Right renal pelvis (tissue), 4 donors: ENCODE data around the gene IFITM2. TPM values are rescaled to one million over a fixed set of nuclear protein-coding genes. Genes with fewer than 3 reads are reported as not detected.
"Not testable (repeated sequence)": the region's sequence is repeated elsewhere in the genome, so short reads cannot be mapped to it uniquely, and the experiment has no call there.

ENCODE experiments used
- DNase-seq, 4 donors: peaks; one replicate each; pipeline ENCODE4 v3.0.0-alpha.2; 2013; ENCODE audit warnings: low read depth in 4 of 4, low spot score in 3 of 4, missing footprints in 1 of 4
- polyA plus RNA-seq, 4 donors: library from polyadenylated mRNA; unstranded; fragments of 120-200 nt; gene quantifications; one replicate each; pipeline ENCODE4 v1.2.1, GENCODE V29; 2013; ENCODE audit not compliant: insufficient read length in 4 of 4

IFITM2 gene
- 100 to 1,000 TPM; 194 to 242 (median 224) TPM for polyA plus RNA-seq

DNA sequence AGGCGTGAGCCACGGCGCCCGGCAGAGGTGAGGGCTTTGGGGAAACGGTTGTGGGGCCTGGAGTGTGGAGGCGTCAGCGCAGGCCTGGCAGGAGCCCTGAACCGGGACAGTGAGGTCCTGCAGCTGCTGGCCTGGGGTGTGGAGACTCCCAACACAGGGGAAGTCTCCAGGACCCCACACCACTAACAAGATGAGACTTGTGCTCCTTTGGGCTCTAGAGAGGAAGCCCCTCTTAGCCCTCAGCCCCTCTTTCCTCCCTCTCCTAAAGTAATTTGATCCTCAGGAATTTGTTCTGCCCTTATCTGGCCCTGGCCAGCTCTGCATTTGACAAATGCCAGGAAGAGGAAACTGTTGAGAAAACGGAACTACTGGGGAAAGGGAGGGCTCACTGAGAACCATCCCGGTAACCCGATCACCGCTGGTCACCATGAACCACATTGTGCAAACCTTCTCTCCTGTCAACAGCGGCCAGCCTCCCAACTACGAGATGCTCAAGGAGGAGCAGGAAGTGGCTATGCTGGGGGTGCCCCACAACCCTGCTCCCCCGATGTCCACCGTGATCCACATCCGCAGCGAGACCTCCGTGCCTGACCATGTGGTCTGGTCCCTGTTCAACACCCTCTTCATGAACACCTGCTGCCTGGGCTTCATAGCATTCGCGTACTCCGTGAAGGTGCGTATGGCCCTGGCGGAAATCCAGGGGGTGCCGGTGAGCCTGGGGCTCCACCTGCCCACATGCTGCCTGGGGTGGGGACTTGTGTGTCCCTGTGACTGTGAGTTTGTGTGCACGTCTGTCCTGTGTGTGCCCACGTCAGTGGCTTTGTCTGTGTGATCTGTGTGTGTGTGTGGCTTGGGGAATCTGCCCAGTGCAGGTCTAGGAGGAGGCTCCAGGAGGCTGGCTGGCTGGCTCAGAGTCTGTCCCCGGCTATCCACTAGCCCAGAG, at the start of gene IFITM2:
Gene IFITM2, plus strand, starts transcription at position 51 of the 943 bp plus-strand sequence. Its CDS starts 377 bp downstream, at position 428.
- peak in 2 of 4 donors; percentile 70 to 80 for DNase-seq

DNA sequence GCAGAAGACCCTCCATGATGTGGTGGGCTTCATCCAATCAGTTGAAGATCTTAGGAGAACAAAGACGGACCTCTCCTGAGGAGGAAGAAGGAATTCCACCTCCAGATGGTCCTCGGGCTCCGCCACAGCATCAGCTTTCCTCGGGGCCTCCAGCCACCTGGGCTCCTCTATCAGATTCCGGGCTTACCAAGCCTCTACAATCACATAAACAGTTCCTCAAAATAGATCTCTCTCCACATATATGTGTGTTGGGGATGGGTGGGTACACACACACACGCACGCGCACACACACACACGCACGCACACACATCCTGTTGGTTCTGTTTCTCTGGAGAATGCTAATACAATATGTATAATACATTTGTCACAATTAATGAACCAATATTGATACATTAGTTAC, 48.2 kb upstream of the IFITM2 start:
- no peak for DNase-seq

DNA sequence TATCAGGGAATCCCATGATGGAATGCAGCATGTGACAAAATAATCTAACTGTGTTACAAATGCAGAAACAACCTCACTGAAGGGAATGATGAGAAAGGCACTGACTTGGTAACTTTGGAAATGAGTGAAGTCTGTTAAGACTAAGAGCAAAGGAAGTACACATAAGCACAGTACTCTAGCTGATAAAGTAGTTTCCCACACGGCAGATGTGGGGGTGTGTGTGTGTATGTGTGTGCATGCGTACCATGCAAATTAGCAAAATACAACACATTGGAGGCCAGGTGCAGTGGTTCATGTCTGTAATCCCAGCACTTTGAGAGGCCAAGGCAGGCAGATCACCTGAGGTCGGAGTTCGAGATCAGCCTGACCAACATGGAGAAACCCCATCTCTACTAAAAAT, 46.0 kb upstream of the IFITM2 start:
- DNase-seq = no peak

DNA sequence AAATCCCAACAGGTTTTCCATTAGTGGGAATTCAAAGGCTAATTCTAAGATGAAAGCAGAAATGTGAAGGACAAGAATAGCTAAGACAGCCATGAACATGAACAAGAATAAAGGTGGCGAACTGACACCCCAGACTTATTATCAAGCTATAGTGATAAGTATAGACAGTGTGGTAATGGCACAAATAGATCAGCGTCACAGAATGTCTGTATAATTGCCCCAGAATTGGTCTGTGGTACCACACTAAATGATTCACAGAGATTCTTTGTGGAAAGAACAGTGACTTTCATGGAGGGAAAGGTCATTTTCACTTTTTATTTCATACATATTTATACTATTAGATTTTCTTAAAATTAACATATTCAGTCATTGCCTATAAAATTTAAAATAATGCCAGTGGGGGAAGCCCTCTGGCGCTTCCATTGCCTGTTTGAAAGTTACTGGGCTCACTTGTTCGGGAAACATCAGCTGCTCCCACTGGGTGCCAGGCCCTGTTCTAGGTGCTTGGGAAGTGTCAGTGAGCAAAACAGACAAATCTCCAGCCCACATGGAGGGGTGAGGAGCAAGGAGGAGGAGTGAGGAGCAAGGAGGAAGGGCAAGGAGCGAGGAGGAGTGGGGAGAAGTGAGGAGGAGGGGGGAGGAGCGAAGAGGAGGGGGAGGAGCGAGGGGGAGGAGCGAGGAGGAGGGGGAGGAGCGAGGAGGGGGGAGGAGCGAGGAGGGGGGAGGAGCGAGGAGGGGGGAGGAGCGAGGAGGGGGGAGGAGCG, 40.8 kb upstream of the IFITM2 start:
- no peak for DNase-seq

DNA sequence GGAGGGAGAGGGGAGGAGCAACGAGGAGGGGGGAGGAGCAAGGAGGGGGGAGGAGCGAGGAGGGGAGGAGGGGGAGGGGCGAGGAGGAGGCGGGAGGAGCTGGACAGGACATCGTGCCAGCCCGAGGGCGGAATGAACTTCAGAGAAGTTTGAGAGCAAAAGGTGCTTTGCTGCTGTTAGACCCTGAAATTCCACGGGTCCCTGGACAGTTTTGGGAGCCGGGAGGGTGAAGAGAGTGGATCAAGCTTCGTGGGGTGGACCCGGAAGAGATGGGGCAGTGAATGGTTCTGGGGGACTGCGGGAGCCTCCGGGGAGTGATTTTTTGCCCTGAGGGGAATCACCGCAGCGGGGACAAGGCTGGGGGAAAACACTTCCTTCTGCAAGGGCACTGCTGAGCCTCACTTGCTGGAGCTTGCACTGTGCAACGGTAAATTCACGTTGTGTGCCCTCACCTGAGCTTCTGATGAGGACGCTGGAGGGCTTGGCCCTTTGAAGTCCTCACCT, 40.1 kb upstream of the IFITM2 start:
- DNase-seq = no peak

GRCh38 chr11:268716-269145, 38.9 kb upstream of the IFITM2 start:
- not testable (repeated sequence) for DNase-seq

- no peak for DNase-seq
Observed at GRCh38 chr11:269146-269890, 38.3 kb upstream of the IFITM2 start.

DNA sequence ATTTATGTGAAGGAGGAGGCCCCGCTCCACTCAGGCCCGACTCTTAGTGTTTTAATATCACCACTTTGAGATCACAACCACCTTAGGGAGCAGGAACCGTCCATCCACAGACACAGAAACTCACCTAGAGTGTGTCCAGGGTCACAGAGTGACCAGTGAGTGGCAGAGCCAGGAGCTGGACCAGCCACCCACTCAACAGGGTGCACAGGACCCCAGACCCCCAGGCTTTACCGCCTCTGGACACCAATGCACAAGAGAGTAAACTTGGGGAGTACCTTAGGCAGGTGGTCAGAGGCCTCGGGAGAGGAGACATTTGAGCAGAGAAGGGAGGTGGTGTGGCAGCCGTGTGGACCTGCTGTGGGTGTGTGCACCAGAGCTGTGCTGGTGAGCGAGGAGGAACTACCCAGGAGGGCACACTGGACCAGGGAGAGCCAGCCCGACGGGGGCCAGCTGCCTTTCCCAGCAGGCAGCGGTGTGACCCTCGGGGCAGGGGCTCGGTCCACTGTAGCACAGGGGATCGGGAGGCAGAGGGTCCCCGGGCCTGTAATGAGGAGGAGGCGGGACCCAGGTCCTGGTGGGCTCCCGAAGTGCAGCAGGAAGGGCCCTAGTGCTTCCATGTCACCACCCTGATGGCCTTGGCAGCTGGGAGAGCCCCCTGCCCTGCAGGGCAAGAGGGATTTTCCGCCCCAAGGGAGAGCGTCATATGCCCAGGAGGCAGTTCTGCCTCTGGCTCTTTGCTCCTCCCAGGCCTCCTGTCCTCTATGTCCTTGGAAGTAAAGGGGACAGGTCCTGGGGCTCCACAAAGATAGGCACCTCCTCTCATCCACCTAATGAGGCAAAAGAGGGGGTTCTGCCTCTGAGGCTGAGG, 36.9 kb upstream of the IFITM2 start:
- no peak for DNase-seq

DNA sequence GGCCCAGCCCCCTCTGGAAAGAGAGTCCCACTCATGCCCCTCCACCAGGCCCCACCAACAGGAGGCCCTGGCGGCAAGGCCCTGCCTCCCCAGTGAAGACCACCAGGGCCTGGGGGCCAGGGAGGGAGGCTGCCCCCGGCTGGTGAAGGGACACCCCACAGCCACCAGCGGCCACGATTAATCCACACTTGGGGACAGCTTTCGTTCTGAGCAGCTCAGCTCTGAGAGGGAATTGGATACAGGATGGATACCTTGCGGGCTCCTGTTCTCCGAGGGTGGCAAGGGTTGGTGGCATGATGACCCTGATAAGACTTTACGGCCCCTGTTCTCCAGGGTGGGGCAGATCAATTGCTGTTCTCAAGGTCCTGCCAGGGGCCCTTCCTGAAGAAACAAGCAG, 36.3 kb upstream of the IFITM2 start:
- DNase-seq = no peak

GRCh38 chr11:272195-272930, 35.3 kb upstream of the IFITM2 start:
- DNase-seq = no peak

- DNase-seq = no peak
Observed at GRCh38 chr11:272931-273198, 34.8 kb upstream of the IFITM2 start.

- DNase-seq = no peak
Observed at GRCh38 chr11:276219-276618, 31.4 kb upstream of the IFITM2 start.

- no peak for DNase-seq
Observed at GRCh38 chr11:278001-278951, 29.3 kb upstream of the IFITM2 start, which contains the start of gene NLRP6. Gene NLRP6 (plus strand): TSS chr11:278407. CDS start chr11:278570, 163 bp downstream.

GRCh38 chr11:279040-279965, 28.3 kb upstream of the IFITM2 start:
- DNase-seq = no peak

GRCh38 chr11:279966-280705, 27.5 kb upstream of the IFITM2 start:
- no peak for DNase-seq
